HepG2 (cell line): ENCODE data around the gene FOXG1. TPM values are rescaled to one million over a fixed set of nuclear protein-coding genes. Genes with fewer than 3 reads are reported as not detected.

Experiments used
- ATAC-seq: fragments of 200-7000 bp; cut with Tn5 transposase; 3 replicates; pipeline ENCODE4 v1.9.1; 2020; ENCODE audit warnings: mild to moderate bottlenecking, moderate library complexity
- BruUV-seq: library from RNA; stranded (reverse); fragments of 400-500 nt; replicated peaks from 2 replicates; lab custom pipeline; 2021; lab: Mats Ljungman, UMichigan
- CTCF ChIA-PET: fragments of 300-600 bp; formaldehyde crosslinking; extraction: SDS; loops from one replicate; lab custom pipeline; 2021; ENCODE audit warnings: low total read pairs, inconsistent platforms, low intra/inter-chr PET ratio; lab: Yijun Ruan, JAX
- POLR2A ChIA-PET: fragments of 350-600 bp; sonication (Branson Sonifier 250); formaldehyde crosslinking; loops from one replicate; lab custom pipeline; 2020; ENCODE audit warnings: antibody characterized with exemption, inconsistent platforms; lab: Yijun Ruan, JAX
- DNase-seq: peaks from one replicate; pipeline ENCODE4 v3.0.0-alpha.2; 2015; ENCODE audit warnings: low spot score
- FAIRE-seq: peaks from 3 replicates; lab custom pipeline; 2011; peaks lifted over from hg19 to GRCh38; lab: Jason Lieb, UNC
- H2AFZ ChIP-seq: one replicate; pipeline ENCODE4 v1.6.1; 2011; ENCODE audit warnings: low read length, inconsistent platforms
- H3K27ac ChIP-seq: fragments of 300-600 bp; 3 replicates; pipeline ENCODE4 v1.8.0; 2011; ENCODE audit warnings: mixed run types, mild to moderate bottlenecking, mixed read lengths, low read length, inconsistent platforms; ENCODE audit not compliant: insufficient read depth; ENCODE audit errors: extremely low read length
- H3K27me3 ChIP-seq, 2 experiments: fragments of 200-600 bp in 1 of 2; 2 replicates in 1 of 2; 3 replicates in 1 of 2; pipeline versions ENCODE4 v1.6.0 to v1.8.0; 2011; ENCODE audit warnings: low read length in 2 of 2, mild to moderate bottlenecking in 2 of 2, moderate library complexity in 2 of 2, inconsistent platforms in 1 of 2; ENCODE audit not compliant: insufficient read depth in 2 of 2, control insufficient read depth in 1 of 2
- H3K36me3 ChIP-seq, 2 experiments: fragments of 200-600 bp in 1 of 2; replicated peaks in 1 of 2; 2 replicates in 1 of 2; 3 replicates in 1 of 2; pipeline versions ENCODE4 v1.5.1 to v1.8.0; 2011; ENCODE audit warnings: low read length in 2 of 2, inconsistent platforms in 1 of 2; ENCODE audit not compliant: insufficient read depth in 2 of 2, control insufficient read depth in 1 of 2
- H3K4me1 ChIP-seq: 2 replicates; pipeline ENCODE4 v1.5.1; 2012; ENCODE audit warnings: low read length, inconsistent platforms; ENCODE audit not compliant: insufficient read depth
- H3K4me2 ChIP-seq: 2 replicates; pipeline ENCODE4 v1.6.0; 2011; ENCODE audit warnings: low read depth, low read length, inconsistent platforms
- H3K4me3 ChIP-seq, 3 experiments: fragments of 200-600 bp in 1 of 3; sonication (generic), shearing (Covaris generic) in 1 of 3; replicated peaks in 1 of 3; 2 replicates each; pipeline ENCODE4 v1.5.1; 2011 to 2016; ENCODE audit warnings: low read length in 3 of 3, inconsistent platforms in 2 of 3, low read depth in 2 of 3, mild to moderate bottlenecking in 2 of 3, control low read depth in 1 of 3, mixed read lengths in 1 of 3; ENCODE audit not compliant: insufficient read depth in 1 of 3
- H3K79me2 ChIP-seq: one replicate; pipeline ENCODE4 v1.6.1; 2011; ENCODE audit warnings: low read length, inconsistent platforms; ENCODE audit not compliant: insufficient read depth
- H3K9ac ChIP-seq: 2 replicates; pipeline ENCODE4 v1.6.0; 2011; ENCODE audit warnings: mild to moderate bottlenecking, low read depth, low read length, inconsistent platforms; ENCODE audit not compliant: insufficient read depth
- H3K9me3 ChIP-seq: 2 replicates; pipeline ENCODE4 v1.5.1; 2012; ENCODE audit warnings: mild to moderate bottlenecking, low read length
- H4K20me1 ChIP-seq: 2 replicates; pipeline ENCODE4 v1.6.0; 2011; ENCODE audit warnings: inconsistent platforms, mild to moderate bottlenecking, low read length, moderate library complexity; ENCODE audit not compliant: insufficient read depth
- ARID5B ChIP-seq: IDR thresholded peaks from 2 replicates; pipeline ENCODE4 v1.4.0; 2020; ENCODE audit warnings: mild to moderate bottlenecking, missing genetic modification reagents
- ATF6 ChIP-seq: sonication (generic); formaldehyde crosslinking; conservative IDR thresholded peaks from 2 replicates; pipeline ENCODE4 v1.4.0; 2020; ENCODE audit warnings: missing genetic modification reagents
- ATF7-NPFF ChIP-seq: sonication (generic); formaldehyde crosslinking; IDR thresholded peaks from 2 replicates; pipeline ENCODE4 v1.8.1; 2023; ENCODE audit warnings: mild to moderate bottlenecking, low read depth, missing genetic modification reagents, moderate library complexity
- HMGXB4 ChIP-seq, 2 experiments: sonication (generic) in 1 of 2; formaldehyde crosslinking in 1 of 2; IDR thresholded peaks; 2 replicates each; pipeline versions ENCODE4 v1.4.0 to v1.6.1; 2018 to 2020; ENCODE audit warnings: missing genetic modification reagents in 2 of 2, borderline replicate concordance in 1 of 2, low read depth in 1 of 2, mild to moderate bottlenecking in 1 of 2, missing biosample characterization in 1 of 2
- HNRNPLL ChIP-seq: fragments of 200-400 bp; formaldehyde crosslinking; IDR thresholded peaks from 2 replicates; pipeline ENCODE4 v1.6.1; 2017; ENCODE audit warnings: mild to moderate bottlenecking, low read depth, low read length; ENCODE audit not compliant: poor library complexity, severe bottlenecking
- HOXA5 ChIP-seq: sonication (generic); formaldehyde crosslinking; IDR thresholded peaks from 2 replicates; pipeline ENCODE4 v1.4.0; 2020; ENCODE audit warnings: missing genetic modification reagents
- JARID2 ChIP-seq: sonication (generic); formaldehyde crosslinking; IDR thresholded peaks from 2 replicates; pipeline ENCODE4 v1.8.1; 2023; ENCODE audit warnings: missing genetic modification reagents, inconsistent platforms; ENCODE audit not compliant: insufficient replicate concordance
- ZFP41 ChIP-seq: sonication (generic); formaldehyde crosslinking; IDR thresholded peaks from 2 replicates; pipeline ENCODE4 v1.4.0; 2020; ENCODE audit warnings: mild to moderate bottlenecking, missing genetic modification reagents, borderline replicate concordance
- ZNF124 ChIP-seq: sonication (generic); formaldehyde crosslinking; IDR thresholded peaks from 2 replicates; pipeline ENCODE4 v1.4.0; 2020; ENCODE audit warnings: missing genetic modification reagents
- ZNF180 ChIP-seq: sonication (generic); formaldehyde crosslinking; IDR thresholded peaks from 2 replicates; pipeline ENCODE4 v1.4.0; 2020; ENCODE audit warnings: low read depth, missing genetic modification reagents, borderline replicate concordance
- ZNF274 ChIP-seq: sonication (generic); formaldehyde crosslinking; IDR thresholded peaks from 2 replicates; pipeline ENCODE4 v1.5.1; 2020; ENCODE audit warnings: mild to moderate bottlenecking, missing genetic modification reagents
- ZNF282 ChIP-seq: fragments of 450-650 bp; IDR thresholded peaks from 2 replicates; pipeline ENCODE4 v1.6.1; 2018; ENCODE audit not compliant: partially characterized antibody
- ZNF749 ChIP-seq: sonication (generic); formaldehyde crosslinking; IDR thresholded peaks from 2 replicates; pipeline ENCODE4 v1.8.0; 2022; ENCODE audit warnings: mild to moderate bottlenecking, missing genetic modification reagents, moderate library complexity, borderline replicate concordance
- WGBS: methylation state at CpG from one replicate; pipeline ENCODE4 v1.1.6; 2017; ENCODE audit warnings: low lambda C conversion rate; 5-methylcytosine and 5-hydroxymethylcytosine counted together
- in situ Hi-C: cut with HindIII; loops from 2 replicates; pipeline ENCODE4 v1.10.0; 2017; ENCODE audit warnings: low pct_unique_long_range_greater_than_20kb; ENCODE audit not compliant: extremely low pct_ligation_motif_present
- intact Hi-C: fragments of 100-400 bp; cut with micrococcal nuclease; formaldehyde crosslinking; loops from one replicate; pipeline ENCODE4 v1.10.0; 2022; ENCODE audit not compliant: unreplicated experiment
- polyA plus RNA-seq, 8 experiments: library from polyadenylated mRNA; depleted of rRNA in 3 of 8; stranded (reverse) in 7 of 8; unstranded in 1 of 8; fragments of >200 nt; fragmentation: Illumina TruSeq in 4 of 8; extraction: Trizol in 4 of 8; gene quantifications; 2 replicates each; pipeline versions ENCODE4 v1.2.1 to v1.2.3, GENCODE V29; 2011 to 2016; ENCODE audit warnings: low read depth in 4 of 8, missing spikeins in 1 of 8, mixed read lengths in 1 of 8; ENCODE audit not compliant: insufficient read depth in 1 of 8
- total RNA-seq, 5 experiments: library from RNA; depleted of rRNA; stranded (reverse); fragments of >200 nt; fragmentation: Illumina TruSeq; extraction: Trizol; gene quantifications; 2 replicates each; pipeline ENCODE4 v1.2.3, GENCODE V29; 2016; ENCODE audit warnings: low read depth in 1 of 5
- TF ChIP-seq, protein P1 (sequence below): sonication (generic); formaldehyde crosslinking; IDR thresholded peaks from 2 replicates; pipeline ENCODE4 v1.4.0; 2020; ENCODE audit warnings: mild to moderate bottlenecking, missing genetic modification reagents

Gene FOXG1
- total and polyA plus RNA-seq, 2 of the 13 experiments (the other 11 are each of a cell fraction or from before 2014, with no cell fraction given) = not detected

GRCh38 chr14:28759653-28760313 lies 6.8 kb upstream of the FOXG1 start:
- Histone ChIP-seq H3K4me2 (no peak overlapping the region), H3K27me3 (peaks cover 3 to 77% of the 10 kb centered on the region in 2 experiments; a peak in 3 of 5 replicates), H3K9me3 (no peaks in the 10 kb centered on the region), H3K9ac (no peak overlapping the region), H3K4me1 (peaks cover 20% of the 10 kb centered on the region), H2AFZ (no peak overlapping the region), H3K4me3 (no peak overlapping the region), H4K20me1 (no peaks in the 10 kb centered on the region), H3K79me2 (no peaks in the 10 kb centered on the region), H3K36me3 (no peaks in the 10 kb centered on the region), H3K27ac (no peak overlapping the region)
- DNase-seq (no peak), ATAC-seq (no peak), FAIRE-seq (no peak)
- ChIA-PET POLR2A (no interaction called here), CTCF (no interaction called here)
- 60% methylated on average over 36 of the region's 36 CpGs for whole genome bisulfite sequencing
- intact Hi-C loops = loop anchor here (10.0 kb wide), 2 partner anchors 705 to 1855 kb away; no protein-coding TSS in a partner anchor
- no TSS peak for BruUV-seq
- in situ Hi-C loops = loop anchor here (5.0 to 10.0 kb wide), 4 partner anchors 1458 to 1765 kb away; no protein-coding TSS in a partner anchor
- TF ChIP-seq ZNF282 (no peak), JARID2 (CRISPR knock-in tag) (no peak), ZNF124 (CRISPR knock-in tag) (no peak), ZNF180 (CRISPR knock-in tag) (no peak), ZNF274 (0 out of 2 replicates have a peak, but pooled peaks have one; percentile 40), HOXA5 (CRISPR knock-in tag) (no peak), ARID5B (CRISPR knock-in tag) (no peak), HMGXB4 (CRISPR knock-in tag; IDR thresholded peaks at IDR 0.05; ENCODE audit: borderline replicate concordance in 1 of 2, low read depth in 1 of 2) (no peak), ZNF749 (CRISPR knock-in tag) (no peak), ATF6 (CRISPR knock-in tag) (no peak), HNRNPLL (peak; percentile 25), ZFP41 (CRISPR knock-in tag) (no peak), ATF7-NPFF (no peak)
- TF ChIP-seq, protein P1, sequence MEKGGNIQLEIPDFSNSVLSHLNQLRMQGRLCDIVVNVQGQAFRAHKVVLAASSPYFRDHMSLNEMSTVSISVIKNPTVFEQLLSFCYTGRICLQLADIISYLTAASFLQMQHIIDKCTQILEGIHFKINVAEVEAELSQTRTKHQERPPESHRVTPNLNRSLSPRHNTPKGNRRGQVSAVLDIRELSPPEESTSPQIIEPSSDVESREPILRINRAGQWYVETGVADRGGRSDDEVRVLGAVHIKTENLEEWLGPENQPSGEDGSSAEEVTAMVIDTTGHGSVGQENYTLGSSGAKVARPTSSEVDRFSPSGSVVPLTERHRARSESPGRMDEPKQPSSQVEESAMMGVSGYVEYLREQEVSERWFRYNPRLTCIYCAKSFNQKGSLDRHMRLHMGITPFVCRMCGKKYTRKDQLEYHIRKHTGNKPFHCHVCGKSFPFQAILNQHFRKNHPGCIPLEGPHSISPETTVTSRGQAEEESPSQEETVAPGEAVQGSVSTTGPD (CRISPR knock-in tag) = no peak
